Activated T-cell treated with anti-CD3 and anti-CD28 coated beads, Interleukin-2, amount 50 U/mL, for 48 hours (primary cell): ENCODE data around the gene EIF3B.
"Not testable (repeated sequence)": the region's sequence is repeated elsewhere in the genome, so short reads cannot be mapped to it uniquely, and the experiment has no call there.

Experiments used
- DNase-seq, 2 experiments: peaks; one replicate each; pipeline ENCODE4 v3.0.0-alpha.2; 2020

Gene EIF3B

DNA sequence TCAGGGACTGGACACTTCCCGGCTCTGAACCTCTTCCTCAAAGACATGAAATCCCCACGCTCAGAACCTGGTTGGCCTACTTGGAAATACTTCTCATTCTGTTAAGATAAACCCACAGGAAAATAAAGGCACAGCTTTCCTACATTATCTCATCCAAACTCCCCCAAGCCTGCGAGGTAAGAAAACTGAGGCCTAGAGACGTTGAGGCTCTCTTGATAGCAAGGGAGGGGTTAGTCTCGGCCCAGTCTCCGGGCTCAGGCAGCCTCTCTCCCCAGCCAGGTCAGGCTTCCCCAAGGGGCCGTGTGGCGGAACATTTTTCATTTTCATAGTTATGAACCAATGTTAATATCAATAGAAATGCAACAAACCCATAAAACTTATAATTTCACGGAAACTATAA, 4.6 kb upstream of the EIF3B start:
- no peak for DNase-seq

DNA sequence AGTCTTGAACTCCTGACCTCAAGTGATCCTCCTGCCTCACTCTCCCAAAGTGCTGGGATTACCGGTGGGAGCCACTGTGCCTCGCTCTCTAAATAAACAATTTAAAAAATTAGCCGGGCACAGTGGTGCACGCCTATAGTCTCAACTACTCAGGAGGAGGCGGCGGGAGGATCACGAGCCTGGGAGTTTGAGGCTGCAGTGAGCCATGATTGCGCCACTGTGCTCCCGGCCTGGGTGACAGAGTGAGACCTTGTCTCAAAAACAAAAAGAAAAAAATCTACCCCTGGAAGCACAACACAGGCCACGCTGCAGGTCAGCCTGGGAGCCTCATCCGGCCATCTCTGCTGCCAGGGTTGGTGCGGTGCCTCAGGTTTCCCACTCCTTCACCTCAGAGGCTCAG, 3.8 kb upstream of the EIF3B start:
- no peak for DNase-seq

DNA sequence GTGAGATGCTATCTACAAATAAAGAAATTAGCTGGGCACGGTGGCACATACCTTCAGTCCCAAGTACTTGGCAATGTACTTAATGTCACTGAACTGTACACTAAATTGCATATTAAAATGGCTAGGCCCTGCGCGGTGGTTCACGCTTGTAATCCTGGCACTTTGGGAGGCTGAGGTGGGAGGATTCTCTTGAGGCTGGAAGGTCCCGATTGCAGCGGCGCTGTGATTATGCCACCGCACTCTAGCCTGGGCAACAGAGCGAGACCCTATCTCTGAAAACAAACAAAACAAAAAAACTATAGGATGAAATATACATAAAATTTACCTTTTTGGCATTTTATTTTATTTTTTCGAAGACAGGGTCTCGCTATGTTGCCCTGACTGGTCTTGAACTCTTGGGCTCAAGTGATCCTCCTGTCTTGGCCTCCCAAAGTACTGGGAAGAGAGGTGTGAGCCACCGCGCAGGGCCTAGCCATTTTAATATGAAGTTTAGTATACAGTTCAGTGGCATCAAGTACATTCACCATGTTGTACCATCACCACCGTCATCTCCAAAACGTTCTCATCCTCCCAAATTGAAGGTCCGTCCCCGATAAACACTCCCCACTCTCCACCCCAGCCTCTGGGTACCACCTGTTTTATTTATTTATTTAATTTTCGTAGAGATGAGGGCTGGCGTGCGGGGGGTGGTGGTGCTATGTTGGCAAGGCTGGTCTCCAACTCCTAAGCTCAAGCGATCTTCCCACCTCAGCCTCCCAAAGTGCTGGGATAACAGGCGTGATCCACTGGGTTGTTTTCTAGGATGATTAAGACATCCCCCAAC, 1.3 kb upstream of the EIF3B start:
- DNase-seq, result no peak

- DNase-seq, result peak; percentile 95
Observed at GRCh38 chr7:2353936-2354185, 766 bp upstream of the EIF3B start.

DNA sequence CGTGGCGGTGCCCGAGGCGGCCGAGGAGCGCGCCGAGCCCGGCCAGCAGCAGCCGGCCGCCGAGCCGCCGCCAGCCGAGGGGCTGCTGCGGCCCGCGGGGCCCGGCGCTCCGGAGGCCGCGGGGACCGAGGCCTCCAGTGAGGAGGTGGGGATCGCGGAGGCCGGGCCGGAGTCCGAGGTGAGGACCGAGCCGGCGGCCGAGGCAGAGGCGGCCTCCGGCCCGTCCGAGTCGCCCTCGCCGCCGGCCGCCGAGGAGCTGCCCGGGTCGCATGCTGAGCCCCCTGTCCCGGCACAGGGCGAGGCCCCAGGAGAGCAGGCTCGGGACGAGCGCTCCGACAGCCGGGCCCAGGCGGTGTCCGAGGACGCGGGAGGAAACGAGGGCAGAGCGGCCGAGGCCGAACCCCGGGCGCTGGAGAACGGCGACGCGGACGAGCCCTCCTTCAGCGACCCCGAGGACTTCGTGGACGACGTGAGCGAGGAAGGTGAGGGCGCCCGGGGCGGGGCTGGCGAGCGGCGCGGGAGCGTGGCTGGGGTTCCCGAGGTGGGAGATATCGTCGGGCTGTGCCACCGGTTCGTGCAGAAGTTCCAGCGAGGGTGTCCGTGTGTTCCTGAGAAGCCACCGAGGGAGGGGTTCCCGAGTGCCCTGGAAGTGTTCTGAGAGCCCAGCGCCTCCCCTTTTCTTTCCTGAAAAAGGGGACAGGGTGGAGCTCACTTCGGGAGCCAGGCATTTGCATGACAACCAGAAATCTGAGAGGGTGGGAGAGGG, 495 bp downstream of the EIF3B start:
- peak; percentile 35 to 47 for DNase-seq

GRCh38 chr7:2355705-2356008, 1.0 kb downstream of the EIF3B start:
- DNase-seq, result no peak

DNA sequence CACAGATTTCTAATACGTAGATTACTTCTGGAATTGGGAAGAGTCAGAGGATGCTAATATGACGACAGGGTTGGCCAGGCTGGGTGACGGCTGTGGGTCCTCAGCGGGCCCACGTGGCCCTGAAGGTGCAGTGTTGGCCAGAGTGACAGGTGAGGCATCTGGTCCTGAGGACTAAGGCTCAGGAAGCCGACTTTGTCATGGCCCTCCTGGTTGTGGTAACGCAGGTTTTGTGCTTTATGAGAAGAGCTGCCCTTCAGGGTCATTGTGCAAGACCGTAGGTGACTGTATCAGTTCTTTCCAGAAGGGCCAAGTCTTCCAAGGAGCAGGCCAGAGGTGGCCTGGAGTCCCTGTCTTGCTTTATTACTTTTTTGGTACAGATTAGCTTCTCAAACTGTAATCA, 2.5 kb downstream of the EIF3B start:
- DNase-seq, result no peak

DNA sequence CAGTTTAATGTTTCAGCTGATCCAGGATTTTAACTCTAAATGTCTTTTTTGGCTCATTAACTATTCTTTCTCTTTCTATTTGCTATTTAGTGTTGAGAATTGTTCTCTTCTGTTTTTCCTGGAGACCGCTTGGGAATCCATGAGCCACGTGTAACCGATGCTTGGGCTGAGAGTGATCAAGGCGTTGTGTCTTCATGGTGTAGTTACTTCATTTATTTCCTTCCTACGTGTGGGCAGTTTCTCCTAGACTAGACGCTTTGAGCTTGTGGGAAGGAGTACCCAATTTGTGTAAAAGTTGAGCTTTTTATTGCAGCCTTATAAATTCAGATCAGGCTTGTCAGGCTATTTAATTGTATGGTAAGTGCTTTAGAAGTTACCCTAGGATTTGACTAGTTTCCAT, 2.9 kb downstream of the EIF3B start:
- DNase-seq, result no peak

- DNase-seq, result no peak
Observed at GRCh38 chr7:2358968-2359527, 4.4 kb downstream of the EIF3B start.

- DNase-seq, result peak in 1 of 2 experiments; percentile 15
Observed at GRCh38 chr7:2359610-2360009, 5.0 kb downstream of the EIF3B start.

DNA sequence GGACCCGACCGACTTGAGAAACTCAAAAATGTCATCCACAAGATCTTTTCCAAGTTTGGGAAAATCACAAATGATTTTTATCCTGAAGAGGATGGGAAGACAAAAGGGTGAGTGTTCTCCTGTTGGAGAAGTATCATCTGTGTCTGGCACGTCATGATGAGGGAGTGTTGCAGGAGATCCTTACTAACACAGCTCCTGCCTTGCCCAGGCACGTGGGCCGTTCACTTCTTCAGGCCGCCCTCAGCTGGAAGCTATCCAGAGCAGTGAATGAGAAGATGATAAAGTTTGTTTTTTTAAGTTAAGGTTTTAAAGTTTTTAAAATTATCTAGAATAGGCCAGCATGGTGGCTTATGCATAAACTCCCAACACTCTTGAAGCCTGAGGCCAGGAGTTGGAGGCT, 6.2 kb downstream of the EIF3B start:
- DNase-seq, result no peak

DNA sequence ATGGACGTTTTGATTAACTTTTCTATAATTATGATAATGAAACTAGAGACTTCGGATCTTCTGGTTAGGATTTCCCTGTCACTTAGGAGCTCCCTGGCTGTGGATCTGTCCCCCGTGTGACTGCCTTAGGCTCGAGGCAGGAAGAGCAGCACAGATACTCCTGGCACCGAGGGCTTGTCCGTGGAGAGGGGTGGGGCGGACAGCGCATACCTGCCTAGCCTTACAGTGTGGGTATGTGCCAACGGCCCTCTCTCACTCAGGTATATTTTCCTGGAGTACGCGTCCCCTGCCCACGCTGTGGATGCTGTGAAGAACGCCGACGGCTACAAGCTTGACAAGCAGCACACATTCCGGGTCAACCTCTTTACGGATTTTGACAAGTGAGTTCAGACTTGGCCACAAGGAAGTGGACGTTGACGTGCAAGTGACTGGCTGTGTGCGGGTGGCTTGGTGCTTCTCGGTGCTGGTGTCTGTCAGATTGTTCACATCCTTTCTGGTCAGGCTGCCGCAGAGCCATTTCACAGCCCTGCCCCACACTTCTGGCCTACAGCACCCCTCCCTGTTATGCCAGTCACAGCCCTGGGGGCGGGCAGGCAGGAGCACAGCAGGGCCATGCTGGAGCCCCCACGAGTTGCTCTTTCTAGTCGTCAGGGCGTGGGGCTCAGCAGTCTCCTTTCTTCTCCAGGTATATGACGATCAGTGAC, 7.9 kb downstream of the EIF3B start:
- DNase-seq, result no peak

GRCh38 chr7:2369139-2369538, 14.5 kb downstream of the EIF3B start:
- DNase-seq, result no peak

GRCh38 chr7:2371329-2371728, 16.7 kb downstream of the EIF3B start:
- no peak for DNase-seq

GRCh38 chr7:2372724-2373123, 18.1 kb downstream of the EIF3B start:
- no peak for DNase-seq

DNA sequence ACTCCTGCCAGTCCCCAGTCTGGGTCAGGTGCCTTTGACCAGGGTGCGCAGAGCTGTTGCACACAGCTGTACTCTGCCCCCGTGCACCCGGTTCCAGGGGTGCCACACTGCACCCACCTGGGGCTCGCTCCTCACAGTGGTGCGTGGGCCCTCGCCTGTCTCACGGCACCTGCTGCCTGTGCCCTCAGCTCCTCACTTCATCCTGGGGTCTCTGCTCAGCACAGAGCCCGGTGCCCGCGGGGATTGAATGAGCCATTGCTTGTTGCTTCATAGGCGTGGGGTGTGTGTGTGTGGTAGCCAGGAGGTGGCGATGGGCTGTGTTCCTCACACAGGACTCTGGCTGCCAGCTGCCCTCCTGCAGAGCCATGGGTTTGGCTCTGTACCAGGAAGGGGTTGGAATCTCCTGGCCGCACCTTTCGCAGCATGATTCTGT, 18.5 kb downstream of the EIF3B start:
- DNase-seq, result no peak

GRCh38 chr7:2373646-2374045, 19.0 kb downstream of the EIF3B start:
- no peak for DNase-seq

- no peak for DNase-seq
Observed at GRCh38 chr7:2374401-2374800, 19.8 kb downstream of the EIF3B start.

- no peak for DNase-seq
Observed at GRCh38 chr7:2374830-2375728, 20.5 kb downstream of the EIF3B start.

- no peak for DNase-seq
Observed at GRCh38 chr7:2376351-2377154, 21.9 kb downstream of the EIF3B start.

GRCh38 chr7:2377492-2377891, 22.9 kb downstream of the EIF3B start:
- not testable (repeated sequence) for DNase-seq

DNA sequence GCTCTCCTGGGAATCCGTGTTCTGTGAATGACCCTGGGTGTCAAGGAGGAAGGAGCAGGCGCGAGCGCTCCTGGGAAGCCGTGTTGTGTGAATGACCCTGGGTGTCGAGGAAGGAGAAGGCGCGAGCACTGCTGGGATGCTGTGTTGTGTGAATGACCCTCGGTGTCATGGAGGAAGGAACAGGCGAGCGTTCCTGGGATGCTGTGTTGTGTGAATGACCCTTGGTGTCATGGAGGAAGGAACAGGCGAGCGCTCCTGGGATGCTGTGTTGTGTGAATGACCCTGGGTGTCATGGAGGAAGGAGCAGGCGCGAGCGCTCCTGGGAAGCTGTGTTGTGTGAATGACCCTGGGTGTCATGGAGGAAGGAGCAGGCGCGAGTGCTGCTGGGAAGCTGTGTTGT, 23.5 kb downstream of the EIF3B start:
- DNase-seq, result not testable (repeated sequence)
